WTC11 (cell line): Measurements from ENCODE around the gene LCP1.

ENCODE experiments used
- ARID4B ChIP-seq: sonication (generic); formaldehyde crosslinking; IDR thresholded peaks from 2 replicates; pipeline ENCODE4 v1.8.0; 2023; ENCODE audit warnings: missing genetic modification reagents, mild to moderate bottlenecking, borderline replicate concordance
- ATF3 ChIP-seq: sonication (generic); formaldehyde crosslinking; conservative IDR thresholded peaks from 2 replicates; pipeline ENCODE4 v1.8.1; 2022; ENCODE audit warnings: mild to moderate bottlenecking, missing genetic modification reagents
- CREB1 ChIP-seq: sonication (generic); formaldehyde crosslinking; IDR thresholded peaks from 2 replicates; pipeline ENCODE4 v1.8.0; 2023; ENCODE audit warnings: mild to moderate bottlenecking, missing genetic modification reagents
- CTCF ChIP-seq: fragments of 200-600 bp; IDR thresholded peaks from 2 replicates; pipeline ENCODE4 v1.8.0; 2022; ENCODE audit warnings: antibody characterized with exemption
- E2F1 ChIP-seq: sonication (generic); formaldehyde crosslinking; IDR thresholded peaks from 2 replicates; pipeline ENCODE4 v1.8.0; 2022; ENCODE audit warnings: mild to moderate bottlenecking, missing genetic modification reagents
- HMGXB4 ChIP-seq: sonication (generic); formaldehyde crosslinking; IDR thresholded peaks from 2 replicates; pipeline ENCODE4 v1.8.1; 2023; ENCODE audit warnings: mild to moderate bottlenecking, moderate library complexity, missing genetic modification reagents
- MLX ChIP-seq: sonication (generic); formaldehyde crosslinking; IDR thresholded peaks from 2 replicates; pipeline ENCODE4 v1.8.1; 2023; ENCODE audit warnings: mild to moderate bottlenecking, missing genetic modification reagents, moderate library complexity
- USF2 ChIP-seq: sonication (generic); formaldehyde crosslinking; IDR thresholded peaks from 2 replicates; pipeline ENCODE4 v1.8.1; 2023; ENCODE audit warnings: mild to moderate bottlenecking, missing genetic modification reagents, moderate library complexity

GRCh38 chr13:46182491-46182877 lies 507 bp upstream of the LCP1 start:
- TF ChIP-seq CTCF (no peak), ARID4B (CRISPR knock-in tag) (no peak), E2F1 (CRISPR knock-in tag) (no peak), HMGXB4 (CRISPR knock-in tag) (no peak), USF2 (no peak), MLX (CRISPR knock-in tag) (no peak), ATF3 (no peak), CREB1 (CRISPR knock-in tag) (no peak)
